ENCODE measurements around the gene DSC1.

Gene DSC1

DNA sequence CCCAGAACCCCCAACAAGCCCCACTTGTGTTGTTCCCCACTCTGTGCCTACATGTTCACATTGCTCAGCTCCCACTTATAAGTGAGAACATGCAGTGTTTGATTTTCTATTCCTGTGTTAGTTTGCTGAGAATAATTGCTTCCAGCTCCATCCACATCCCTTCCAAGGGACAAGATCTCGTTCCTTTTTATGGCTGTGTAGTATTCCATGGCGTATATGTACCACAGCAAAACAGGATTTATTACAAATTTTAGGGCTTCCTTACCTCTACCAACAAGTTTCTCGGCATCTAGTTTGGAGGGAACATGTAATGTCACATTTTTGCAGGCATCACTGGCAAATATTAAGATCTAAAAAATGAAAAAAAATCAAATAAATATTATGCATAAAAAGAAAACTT lies 69.4 kb downstream of the DSC1 start:
- Histone ChIP-seq H3K9me3 (ENCODE audit: control insufficient read depth, low read length) (no peaks in the 10 kb centered on the region), H3K4me3 (ENCODE audit: extremely low read depth, insufficient read depth, low read length, poor library complexity, severe bottlenecking) (no peak overlapping the region), H3K36me3 (ENCODE audit: control insufficient read depth, insufficient read depth, low read length) (peaks cover 38% of the 10 kb centered on the region), H3K4me1 (ENCODE audit: control insufficient read depth, insufficient read depth, low read length, poor library complexity, severe bottlenecking) (no peaks in the 10 kb centered on the region), H3K27ac (ENCODE audit: low read depth, low read length, severe bottlenecking) (no peak overlapping the region)
- 94% methylated on average over 2 of the region's 3 CpGs; no CpG with 5 or more reads in 1 of the 2 experiments for WGBS, 2 experiments (ENCODE audit: insufficient coverage in 2 of 2)

DNA sequence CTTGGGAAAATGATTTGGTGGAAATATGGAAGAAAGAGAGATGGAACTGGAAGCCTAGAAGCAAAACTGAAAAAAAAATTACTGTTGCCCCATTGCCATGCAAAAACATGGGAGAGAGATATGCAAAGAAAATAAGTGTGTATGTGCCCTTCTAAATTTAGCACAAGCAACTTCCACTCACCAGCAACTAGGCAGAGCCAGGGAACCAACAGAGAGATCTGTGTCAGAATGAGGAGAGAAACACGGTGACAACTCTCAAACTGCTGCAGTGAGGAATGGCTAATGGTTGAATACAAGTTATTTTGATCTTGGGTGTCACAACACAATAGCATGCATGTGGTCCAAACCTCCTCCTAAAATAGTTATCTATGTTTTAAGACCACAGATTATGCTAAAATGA lies 71.3 kb downstream of the DSC1 start:
- Histone ChIP-seq H3K4me3 (ENCODE audit: extremely low read depth, insufficient read depth, low read length, poor library complexity, severe bottlenecking) (no peak overlapping the region), H3K9me3 (ENCODE audit: control insufficient read depth, low read length) (no peaks in the 10 kb centered on the region), H3K36me3 (ENCODE audit: control insufficient read depth, insufficient read depth, low read length) (peaks cover 49% of the 10 kb centered on the region), H3K4me1 (ENCODE audit: control insufficient read depth, insufficient read depth, low read length, poor library complexity, severe bottlenecking) (no peaks in the 10 kb centered on the region), H3K27ac (ENCODE audit: low read depth, low read length, severe bottlenecking) (no peak overlapping the region)
- WGBS, 2 experiments (ENCODE audit: insufficient coverage in 2 of 2), result 100% methylated on average over 1 of the region's 1 CpG; no CpG with 5 or more reads in 1 of the 2 experiments

DNA sequence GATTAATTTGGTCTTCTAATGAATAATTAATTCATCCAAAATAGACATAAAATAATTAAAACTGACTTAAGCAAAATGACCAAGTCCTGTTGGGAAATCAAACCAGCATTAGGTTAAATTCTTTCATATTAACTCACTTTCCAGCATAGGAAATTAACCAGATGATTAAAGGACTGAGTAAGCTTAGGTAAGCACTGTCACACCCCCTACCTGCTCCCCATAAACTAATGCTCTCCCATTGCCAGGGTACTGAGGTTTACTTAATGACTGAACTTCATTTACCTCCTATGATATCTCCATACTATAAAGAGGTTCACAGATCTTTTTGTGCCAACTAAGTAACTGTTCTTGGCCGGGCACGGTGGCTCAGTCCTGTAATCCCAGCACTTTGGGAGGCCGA lies 74.1 kb downstream of the DSC1 start:
- H3K4me1 ChIP-seq (ENCODE audit: control insufficient read depth, insufficient read depth, low read length, poor library complexity, severe bottlenecking), result no peaks in the 10 kb centered on the region
- peaks cover 49% of the 10 kb centered on the region for H3K36me3 ChIP-seq (ENCODE audit: control insufficient read depth, insufficient read depth, low read length)
- 80 to 93% methylated on average over 3 of the region's 3 CpGs for WGBS, 2 experiments (ENCODE audit: insufficient coverage in 2 of 2)
- no peaks in the 10 kb centered on the region for H3K9me3 ChIP-seq (ENCODE audit: control insufficient read depth, low read length)
- no peak overlapping the region for H3K4me3 ChIP-seq (ENCODE audit: extremely low read depth, insufficient read depth, low read length, poor library complexity, severe bottlenecking)
- H3K27ac ChIP-seq (ENCODE audit: low read depth, low read length, severe bottlenecking), result no peak overlapping the region

DNA sequence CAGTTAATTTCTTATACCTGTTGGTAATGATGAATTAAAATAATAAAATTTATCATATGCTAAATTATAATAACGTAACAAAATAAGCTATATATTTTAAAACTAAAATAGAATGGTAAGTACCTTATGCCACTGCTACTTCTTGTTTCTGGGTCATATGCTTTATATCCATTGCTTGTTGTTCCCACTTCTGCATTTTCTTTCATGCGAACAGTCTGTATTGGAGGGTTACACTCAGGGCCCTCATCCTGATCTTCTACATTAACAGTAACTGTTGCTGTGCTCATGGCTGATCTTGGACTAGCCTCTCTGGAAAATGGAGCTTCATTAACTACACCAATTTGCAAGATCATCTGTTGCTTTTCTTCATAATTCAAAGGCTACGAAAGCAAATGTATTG lies 82.7 kb downstream of the DSC1 start:
- H3K36me3 ChIP-seq (ENCODE audit: control insufficient read depth, insufficient read depth, low read length), result peaks cover 56% of the 10 kb centered on the region
- H3K27ac ChIP-seq (ENCODE audit: low read depth, low read length, severe bottlenecking), result no peak overlapping the region
- no peaks in the 10 kb centered on the region for H3K4me1 ChIP-seq (ENCODE audit: control insufficient read depth, insufficient read depth, low read length, poor library complexity, severe bottlenecking)
- no peaks in the 10 kb centered on the region for H3K9me3 ChIP-seq (ENCODE audit: control insufficient read depth, low read length)
- H3K4me3 ChIP-seq (ENCODE audit: extremely low read depth, insufficient read depth, low read length, poor library complexity, severe bottlenecking), result no peak overlapping the region
- WGBS, 2 experiments (ENCODE audit: insufficient coverage in 2 of 2), result 100% methylated on average over 1 of the region's 3 CpGs

All from mesodermal cell (in vitro differentiated cells).